ENCODE measurements around the gene PKD2L2.

Gene PKD2L2

DNA sequence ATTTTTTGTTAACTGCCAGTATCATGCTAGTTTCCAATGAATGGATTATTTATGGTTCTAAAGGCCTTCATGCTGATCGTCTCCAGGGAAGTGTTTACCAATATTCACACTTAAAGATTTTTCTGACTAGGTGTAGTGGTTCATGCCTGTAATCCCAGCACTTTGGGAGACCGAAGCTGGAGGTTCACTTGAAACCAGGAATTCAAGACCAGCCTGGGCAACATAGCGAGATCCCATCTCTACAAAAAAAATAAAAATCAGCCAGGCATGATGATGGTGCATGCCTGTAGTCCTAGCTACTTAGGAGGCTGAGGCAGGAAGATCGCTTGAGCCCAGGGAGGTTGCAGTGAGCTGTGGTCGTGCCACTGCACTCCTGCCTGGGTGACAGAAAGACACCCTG, 100.2 kb downstream of the PKD2L2 start:
- no peak for DNase-seq (ENCODE audit: low read depth)
- no peak overlapping the region for H3K4me3 ChIP-seq (ENCODE audit: low read depth, low read length)
- TF ChIP-seq, protein P1, sequence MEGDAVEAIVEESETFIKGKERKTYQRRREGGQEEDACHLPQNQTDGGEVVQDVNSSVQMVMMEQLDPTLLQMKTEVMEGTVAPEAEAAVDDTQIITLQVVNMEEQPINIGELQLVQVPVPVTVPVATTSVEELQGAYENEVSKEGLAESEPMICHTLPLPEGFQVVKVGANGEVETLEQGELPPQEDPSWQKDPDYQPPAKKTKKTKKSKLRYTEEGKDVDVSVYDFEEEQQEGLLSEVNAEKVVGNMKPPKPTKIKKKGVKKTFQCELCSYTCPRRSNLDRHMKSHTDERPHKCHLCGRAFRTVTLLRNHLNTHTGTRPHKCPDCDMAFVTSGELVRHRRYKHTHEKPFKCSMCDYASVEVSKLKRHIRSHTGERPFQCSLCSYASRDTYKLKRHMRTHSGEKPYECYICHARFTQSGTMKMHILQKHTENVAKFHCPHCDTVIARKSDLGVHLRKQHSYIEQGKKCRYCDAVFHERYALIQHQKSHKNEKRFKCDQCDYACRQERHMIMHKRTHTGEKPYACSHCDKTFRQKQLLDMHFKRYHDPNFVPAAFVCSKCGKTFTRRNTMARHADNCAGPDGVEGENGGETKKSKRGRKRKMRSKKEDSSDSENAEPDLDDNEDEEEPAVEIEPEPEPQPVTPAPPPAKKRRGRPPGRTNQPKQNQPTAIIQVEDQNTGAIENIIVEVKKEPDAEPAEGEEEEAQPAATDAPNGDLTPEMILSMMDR (IDR thresholded peaks at IDR 0.05; ENCODE audit: low read depth, low read length, missing control alignments): no peak

Data from GM12864 (cell line).